Pulmonary artery endothelial cell (primary cell): ENCODE results near the gene RHOG. TPM values are rescaled to one million over a fixed set of nuclear protein-coding genes. Genes with fewer than 3 reads are reported as not detected.
"Not testable (repeated sequence)": the region's sequence is repeated elsewhere in the genome, so short reads cannot be mapped to it uniquely, and the experiment has no call there.

Source experiments
- DNase-seq: peaks from one replicate; pipeline ENCODE4 v3.0.0-alpha.2; 2011; ENCODE audit warnings: low read depth, low spot score
- total RNA-seq: library from RNA; depleted of rRNA; stranded (reverse); fragments of >200 nt; gene quantifications from 2 replicates; pipeline ENCODE4 v1.2.3, GENCODE V29; 2014

The RHOG gene
- total RNA-seq, 1 donor from 2014 or later = 10.9 TPM

DNA sequence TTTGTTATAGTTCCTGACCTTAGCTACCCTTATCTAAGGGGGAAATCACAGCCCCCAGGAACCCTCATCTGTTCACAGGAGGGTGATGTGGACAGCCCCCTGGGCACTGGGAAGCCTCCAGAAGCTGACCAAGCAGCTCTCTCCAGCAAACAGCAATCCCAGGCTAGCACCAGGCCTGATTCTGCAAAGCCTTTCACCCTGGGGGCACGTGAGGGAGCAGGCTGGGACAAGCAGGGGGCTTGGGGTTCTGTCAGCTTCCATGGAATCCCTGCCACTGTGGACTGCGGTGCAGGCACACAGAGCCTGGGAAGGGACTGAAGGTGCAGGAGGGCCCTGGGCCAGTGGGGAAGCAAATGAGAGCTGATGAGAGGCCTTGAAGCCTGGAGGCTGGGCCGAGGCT lies 30.3 kb downstream of the RHOG start:
- no peak for DNase-seq

DNA sequence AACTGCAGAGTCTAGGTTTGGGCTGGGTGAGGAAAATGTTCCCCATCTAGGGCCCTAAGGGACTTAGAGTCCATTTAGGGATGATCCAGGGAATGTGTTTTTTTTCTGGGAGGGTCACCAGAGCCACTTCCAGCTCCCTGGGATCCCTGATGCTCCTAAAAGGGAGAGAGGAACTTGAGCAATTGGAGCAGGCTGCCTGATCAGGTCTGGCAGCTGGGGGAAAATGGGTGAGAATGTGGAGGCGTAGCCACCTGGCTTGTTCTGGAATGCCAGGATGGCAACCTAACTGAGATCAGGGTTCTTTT lies 31.2 kb downstream of the RHOG start:
- no peak for DNase-seq

DNA sequence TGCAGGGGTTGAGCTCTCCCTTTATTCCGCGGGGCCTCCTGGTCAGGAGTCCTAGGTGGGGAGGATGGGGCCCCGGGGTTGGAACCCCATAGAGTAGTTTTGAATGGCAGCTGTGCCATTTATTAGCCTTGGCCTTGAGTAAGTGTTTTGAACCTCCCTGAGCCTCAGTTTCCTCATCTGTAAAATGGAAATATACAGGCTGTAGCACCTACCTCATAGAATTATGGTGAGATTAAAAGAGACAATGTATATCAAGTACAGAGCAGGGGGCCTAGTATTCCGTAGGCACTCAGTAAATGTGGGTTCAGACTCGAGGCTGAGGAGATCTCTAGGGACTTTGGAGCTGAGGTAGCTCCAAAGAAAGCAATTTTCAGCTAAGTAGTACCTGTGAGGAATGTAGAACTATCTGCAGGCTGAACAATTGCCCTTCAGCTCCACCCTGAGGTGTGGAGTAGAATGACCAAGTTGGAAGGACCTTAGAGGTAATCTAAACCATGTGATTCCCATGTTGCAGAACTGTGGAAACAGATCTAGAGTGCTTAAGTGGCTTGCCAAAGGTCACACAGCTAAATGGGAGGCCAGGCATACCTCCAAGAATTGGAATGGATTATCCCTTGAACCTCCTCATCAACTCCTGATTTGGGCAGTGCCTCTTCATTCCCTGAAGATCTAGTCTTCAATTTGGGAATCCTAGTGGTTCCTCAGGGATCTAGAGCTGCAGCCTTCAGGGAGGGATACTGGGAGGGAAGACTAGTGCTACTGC lies 31.7 kb downstream of the RHOG start:
- DNase-seq = no peak

DNA sequence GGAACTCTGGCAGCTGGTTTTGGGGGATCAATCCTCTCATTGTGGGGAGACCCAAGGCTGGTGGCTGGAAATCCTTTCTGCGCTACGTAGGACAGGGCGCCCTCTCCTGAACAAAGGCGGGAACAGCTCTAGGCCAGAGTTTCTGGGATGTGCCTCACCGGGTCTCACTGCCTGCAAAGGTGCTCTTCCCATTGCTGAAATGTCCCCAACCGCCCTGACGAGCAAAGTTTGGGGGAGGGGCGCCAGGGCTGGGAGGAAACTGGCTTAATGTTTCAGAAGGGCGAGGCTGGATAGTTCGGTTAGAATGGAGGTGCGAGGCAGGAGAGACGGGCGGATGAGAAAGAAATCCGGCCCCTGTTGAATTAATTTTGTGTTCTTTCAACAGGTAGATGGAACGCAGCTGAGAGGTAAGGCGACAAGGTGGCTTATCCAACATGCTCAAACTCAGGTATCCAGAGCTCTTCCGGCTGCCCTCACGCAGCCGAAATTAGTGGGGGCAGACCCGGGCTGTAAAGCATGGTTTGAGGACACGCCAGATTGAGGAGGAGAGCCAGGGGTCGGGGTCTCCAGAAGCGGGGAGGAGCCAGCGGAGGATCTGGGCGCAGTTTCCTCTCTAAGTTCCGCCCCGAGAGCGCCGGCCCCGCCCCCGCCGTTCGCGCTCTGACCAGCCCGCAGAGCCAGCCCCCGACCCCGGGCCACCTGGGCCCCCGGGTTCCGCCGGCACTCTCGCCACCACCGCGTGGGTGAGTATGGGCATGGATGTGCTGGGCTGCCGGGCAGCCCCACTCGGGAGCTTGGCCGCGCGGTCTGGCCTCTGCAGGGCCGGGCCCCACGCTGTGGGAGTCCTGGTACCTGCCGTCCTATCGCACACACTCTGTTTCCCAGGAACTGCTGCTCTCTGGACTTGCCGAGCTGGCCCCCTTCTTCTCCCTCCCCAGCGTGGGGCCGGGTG lies 32.6 kb downstream of the RHOG start, which contains the start of gene PGAP2:
TSS of gene PGAP2 (plus strand) at position 652 of the 952 bp plus-strand sequence. CDS start 2,700 bp downstream, outside the sequence.
- no peak for DNase-seq

DNA sequence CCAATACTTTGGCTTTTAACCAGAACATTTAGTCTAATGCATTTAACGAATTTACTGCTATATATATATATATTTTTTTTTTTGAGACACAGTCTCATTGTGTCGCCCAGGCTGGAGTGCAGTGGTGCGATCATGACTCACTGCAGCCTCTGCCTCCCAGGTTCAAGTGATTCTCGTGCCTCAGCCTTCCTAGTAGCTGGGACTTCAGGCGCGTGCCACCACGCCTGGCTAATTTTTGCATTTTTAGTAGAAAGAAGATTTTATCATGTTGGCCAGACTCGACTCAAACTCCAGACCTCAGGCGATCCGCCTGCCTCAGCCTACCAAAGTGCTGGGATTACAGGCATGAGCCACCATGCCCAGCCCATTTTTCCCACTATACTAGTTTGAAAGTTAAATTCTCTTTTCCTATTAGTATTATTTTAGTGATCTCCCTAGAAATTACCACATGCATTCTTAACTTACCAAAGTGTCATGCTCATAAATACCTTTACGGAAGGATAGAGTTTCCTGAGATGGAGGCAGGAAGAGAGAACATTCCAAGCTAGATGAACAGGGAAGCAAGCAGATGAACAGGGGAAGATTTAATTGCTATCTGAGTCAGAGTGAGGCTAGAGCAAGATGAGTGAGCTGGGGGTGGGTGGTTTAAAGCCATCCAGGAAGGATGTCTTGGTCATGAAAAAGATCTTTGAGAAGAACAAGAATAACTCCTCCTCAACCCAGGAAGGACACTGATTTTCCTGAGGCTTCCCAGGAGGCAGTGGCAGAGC lies 36.8 kb downstream of the RHOG start:
- no peak for DNase-seq

DNA sequence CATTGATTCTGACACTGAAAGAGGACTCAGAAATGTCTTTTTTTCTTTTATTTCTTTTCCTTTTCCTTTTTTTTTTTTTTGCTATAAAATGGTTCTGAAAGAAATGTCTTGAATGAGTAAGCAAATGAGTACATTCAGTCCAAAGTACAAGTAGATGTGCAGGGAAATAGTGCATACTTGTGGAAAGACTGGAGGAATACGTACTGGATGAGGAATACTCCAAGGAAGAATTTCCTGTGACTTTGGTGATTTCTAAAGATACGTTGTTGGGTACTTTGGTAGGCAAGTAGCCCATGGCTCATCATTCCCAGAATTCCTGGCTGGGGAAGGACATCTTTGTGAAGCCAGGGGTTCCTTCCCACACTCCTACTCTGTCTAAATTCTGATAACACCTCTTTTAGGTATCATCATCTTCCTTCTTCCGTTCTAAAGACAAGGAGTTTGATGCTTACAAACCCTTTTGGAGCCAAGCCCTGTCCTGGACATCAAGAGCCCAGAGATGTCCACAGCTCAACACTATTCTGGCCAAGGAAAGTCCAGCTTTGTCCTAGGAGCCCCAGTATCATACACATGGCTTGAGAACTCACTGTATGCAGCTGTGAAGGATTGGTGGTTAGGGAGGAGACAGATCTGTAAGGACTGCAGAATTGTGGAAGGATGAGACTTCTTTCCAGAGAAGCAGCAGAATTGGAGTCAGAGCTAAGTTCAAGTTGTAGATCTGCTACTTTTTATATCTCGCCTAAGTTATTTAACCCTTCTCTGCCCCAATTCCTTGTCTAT lies 38.6 kb downstream of the RHOG start:
- DNase-seq = no peak

DNA sequence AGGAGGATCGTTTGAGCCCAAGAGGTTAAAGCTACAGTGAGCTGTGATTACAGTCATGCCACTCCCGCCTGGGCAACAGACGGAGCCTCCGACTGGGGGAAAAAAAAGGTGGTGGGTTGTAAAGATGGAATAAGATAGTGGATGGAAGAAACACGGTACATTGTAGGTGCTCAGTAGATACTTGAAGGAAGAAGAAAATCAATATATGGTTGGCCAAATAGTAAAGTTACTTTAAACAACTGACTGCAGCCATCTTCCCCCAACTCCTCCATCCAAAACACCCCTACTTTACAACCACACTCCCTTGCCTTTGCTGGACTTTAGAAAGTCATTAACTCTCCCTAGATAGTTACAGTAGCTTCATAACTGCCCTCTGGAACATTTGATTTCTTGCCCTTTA lies 40.9 kb downstream of the RHOG start:
- no peak for DNase-seq

DNA sequence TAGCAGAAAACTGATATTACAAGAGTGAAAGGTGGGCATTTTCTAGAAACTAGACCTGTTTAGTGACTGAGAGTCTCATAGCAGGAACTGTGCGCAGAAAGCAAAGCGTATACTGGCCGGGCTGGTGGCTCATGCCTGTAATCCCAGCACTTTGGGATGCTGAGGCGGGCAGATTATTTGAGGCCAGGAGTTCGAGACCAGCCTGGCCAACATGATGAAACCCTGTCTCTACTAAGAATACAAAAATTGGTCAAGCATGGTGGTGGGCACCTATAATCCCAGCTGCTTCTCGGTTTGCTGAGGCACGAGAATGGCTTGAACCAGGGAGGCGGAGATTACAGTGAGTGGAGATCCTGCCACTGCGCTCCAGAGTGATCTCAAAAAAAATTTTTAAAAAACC lies 41.6 kb downstream of the RHOG start:
- DNase-seq = no peak

DNA sequence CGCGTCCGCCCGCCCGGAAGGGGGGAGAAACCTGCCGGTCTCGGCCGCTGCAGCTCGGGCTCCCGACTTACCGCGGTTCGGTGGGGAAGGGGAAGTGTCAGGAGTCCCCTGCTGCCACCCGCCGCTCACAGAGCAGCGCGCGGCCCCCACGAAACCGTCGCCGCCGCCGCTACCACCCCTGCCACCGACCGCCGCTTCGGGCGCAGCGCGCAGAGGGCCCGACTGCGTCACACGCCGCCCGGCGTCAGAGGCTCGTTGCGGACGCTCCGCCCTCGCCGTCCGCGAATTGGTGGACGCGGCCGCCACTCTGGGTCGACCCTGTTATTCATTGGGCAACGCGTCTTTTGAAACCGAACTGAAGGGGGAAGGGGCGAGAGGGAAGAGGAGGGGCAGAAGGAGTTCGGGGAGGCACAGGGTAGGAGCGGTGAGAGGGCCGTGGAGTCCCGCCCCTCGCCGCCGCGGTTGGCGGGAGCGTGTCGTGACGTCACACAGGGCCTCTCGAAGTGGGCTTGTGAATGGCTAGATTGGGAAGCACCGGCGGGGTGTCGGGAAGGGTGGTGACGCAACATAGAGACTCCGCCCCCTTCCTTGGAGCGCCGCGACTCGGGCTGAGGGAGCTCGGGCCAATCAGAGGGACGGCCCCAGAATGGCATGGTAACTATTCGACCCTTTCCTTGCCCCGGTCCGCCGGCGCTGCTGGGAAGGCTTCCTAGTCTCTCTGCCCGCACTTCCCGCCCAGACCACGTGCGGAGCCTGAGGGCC lies 43.2 kb downstream of the RHOG start, which contains the start of gene NUP98:
TSS of gene NUP98 (minus strand) at position 226 of the 762 bp plus-strand sequence. CDS start 15,437 bp downstream, outside the sequence.
- DNase-seq = peak; percentile 100

DNA sequence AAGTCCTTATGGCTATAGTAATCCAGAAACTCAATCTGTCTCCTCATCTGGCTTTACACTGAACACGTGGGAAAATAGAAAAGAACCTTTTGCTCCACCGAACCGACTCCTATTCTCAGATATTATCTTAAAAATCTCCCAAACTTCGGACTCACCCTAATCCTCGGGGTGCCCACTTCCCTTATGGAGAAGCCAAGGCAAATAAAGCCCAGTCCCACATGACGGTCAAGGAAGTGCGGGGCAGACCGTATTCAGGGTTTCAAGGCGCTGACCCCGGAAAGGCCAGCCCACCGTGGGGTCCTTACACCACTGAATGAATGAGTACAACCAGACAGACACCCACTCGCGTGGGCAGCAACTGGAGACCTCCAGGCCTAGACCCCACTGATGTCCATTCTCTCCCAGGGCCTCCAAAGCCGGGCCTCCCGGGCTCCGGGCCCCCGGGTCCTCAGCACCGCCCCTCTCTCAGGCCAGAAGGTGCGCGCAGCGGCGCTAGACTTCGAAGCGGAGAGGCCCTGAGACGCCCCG lies 43.9 kb downstream of the RHOG start:
- DNase-seq = no peak

DNA sequence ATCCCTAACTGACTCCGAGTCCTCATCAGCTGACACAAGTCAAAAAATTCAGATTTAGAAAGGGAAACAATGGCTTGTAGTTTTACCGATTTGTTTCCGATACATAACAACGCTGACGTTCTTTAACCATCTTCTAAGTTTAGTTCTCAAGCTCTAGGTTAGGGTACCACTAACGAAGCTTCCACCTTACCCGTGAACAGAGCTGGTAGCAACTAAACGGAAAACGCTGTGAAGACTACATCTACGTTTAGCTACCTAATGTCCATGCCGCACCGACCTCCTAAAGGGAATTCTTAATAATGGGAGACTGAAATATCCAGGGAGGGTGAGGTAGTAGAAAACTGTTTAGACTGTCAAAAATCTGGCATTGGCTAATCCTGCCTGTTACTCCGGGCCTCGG lies 44.4 kb downstream of the RHOG start:
- no peak for DNase-seq

DNA sequence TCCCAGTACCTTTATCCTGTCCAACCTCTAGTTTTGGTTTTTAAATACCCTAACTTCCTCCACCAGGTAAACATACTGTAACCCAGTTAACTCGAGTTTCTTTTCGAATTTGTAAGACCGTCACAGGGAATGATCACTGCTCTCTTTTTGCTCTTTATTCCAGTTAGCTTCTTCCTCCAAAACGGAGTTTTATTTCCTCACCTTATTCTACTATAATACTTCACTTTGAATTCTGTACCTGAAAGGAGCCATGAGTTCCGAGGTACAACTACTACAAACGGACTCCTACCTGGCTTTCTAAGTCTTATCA lies 44.8 kb downstream of the RHOG start:
- DNase-seq = no peak

DNA sequence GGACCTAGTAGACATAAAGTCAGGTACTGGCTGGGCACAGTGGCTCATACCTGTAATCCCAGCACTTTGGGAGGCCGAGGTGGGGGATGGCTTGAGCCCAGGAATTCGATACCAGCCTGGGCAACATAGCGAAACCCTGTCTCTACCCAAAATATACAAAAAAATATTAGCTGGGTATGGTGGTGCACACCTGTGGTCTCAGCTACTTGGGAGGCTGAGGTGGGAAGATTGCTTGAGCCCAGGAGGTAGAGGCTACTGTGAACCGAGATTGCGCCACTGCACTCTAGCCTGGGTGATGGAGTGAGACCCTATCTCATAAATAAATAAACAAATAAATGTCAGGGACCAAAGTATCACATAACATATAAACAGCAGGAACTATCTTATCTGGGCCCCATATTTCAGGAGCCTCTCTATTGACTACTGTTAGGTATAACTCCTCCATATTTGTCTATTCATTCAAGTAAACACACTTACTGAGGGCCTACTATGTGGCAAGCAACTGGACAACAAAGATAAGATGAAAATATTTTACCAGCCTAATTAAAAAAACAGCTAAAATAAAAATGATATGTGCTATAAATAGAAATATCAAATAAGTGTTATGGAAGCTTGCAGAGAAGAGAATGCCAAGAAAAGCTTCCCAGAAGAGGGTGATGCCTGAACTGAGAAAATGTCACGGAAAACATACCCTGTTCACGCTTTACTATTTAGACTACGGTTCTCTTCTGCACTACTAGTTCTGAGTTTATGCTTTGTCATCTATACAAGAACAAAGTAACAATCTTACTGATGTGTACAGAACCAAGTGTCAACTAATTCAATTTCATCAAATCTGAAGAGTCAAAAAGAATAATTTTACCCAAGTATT lies 45.4 kb downstream of the RHOG start:
- DNase-seq = no peak

DNA sequence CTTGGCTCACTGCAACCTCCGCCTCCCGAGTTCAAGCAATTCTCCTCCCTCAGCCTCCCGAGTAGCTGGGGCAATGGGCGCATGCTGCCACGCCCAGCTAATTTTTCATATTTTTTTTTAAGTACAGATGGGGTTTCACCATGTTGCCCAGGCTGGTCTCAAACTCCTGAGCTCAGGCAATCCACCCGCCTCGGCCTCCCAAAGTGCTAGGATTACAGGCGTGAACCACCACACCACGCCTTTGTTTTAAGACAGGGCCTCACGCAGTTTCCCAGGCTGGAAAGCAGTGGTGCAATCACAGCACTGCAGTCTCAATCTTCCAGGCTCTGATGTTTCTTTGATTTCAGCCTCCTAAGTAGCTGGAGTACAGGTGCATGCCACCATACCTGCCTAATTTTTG lies 46.4 kb downstream of the RHOG start:
- not testable (repeated sequence) for DNase-seq

DNA sequence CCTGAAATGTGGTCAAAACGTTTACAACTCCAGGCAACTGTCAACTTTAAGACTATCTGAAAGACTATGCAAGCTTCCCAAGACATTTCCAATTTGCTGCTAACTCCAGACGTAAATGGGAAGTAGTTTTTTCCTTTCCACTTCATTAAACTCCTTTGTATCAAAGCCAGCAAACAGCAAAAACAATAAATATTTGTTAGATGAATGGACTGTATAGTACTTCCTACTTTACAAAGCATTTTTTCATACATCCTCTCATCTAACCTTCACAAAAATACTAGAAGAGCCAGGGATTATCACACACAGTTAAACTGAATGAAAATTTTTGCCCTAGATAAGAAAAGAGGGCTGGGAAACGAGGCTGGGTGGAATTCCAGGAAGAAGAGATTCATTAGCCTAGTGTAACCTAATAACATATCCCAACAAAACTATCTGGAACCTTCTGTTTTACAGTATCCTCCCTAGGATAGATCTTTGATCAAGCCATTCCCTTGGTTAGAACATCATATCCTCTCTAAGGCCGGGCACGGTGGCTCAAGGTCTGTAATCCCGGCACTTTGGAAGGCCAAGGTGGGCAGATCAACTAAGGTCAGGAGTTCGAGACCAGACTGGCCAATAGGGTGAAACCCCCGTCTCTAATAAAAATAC lies 53.9 kb downstream of the RHOG start:
- DNase-seq = no peak

DNA sequence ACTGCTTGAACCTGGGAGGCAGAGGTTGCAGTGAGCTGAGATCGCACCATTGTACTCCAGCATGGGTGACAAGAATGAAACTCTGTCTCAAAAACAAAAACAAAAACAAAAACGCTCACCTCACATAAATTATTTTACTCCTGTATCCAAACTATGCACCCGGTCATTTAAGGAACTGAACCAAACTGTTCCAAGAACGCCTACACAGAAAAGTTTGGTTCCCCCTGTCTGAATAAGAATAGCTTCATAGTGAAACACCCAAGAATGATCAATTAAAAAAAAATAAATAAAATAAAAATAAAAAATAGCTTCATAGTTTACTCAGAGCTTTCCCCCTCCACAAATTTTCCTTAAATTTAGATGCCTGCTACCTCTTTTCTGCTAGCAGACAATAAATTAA lies 57.1 kb downstream of the RHOG start:
- DNase-seq = no peak

DNA sequence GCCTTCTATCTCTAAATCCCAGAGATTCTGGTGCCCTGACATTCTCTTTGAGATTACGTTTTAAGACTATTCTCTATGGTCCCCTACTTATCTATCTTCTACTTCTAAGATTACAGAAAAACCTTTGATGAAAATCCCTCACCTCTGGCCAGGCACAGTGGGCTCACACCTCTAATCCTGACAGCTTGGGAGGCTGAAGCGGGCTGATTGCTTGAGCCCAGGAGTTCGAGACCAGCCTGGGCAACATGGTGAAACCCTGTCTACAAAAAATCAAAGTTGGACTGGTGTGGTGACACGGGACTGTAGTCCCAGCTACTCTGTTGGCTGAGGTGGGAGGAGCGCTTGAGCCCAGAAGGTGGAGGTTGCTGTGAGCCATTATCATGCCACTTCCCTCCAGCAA lies 57.8 kb downstream of the RHOG start:
- no peak for DNase-seq

DNA sequence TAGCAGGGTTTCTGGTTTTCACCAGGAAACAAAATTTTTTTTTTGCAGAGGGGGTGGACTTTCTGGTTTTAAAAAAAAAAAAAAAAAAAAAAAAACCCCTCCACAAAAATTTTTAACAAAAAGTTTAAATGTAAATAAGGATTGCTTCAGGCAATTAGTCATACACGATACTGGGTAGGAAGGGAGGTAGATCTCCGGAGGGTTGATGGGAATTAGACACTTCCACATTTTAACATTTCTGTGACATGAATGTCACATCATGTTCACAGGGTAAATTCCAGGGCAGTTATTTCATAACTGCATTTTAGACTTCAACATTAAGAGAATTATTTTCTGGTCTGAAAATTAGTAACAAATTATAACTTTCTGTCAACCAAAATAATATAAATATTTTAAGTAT lies 59.3 kb downstream of the RHOG start:
- no peak for DNase-seq
